HG03196 (cell line): ENCODE results near the gene ROBO1.

Experiments used
- ATAC-seq: cut with Tn5 transposase; IDR thresholded peaks from one replicate; pipeline ENCODE4 v1.9.1; 2021; ENCODE audit not compliant: unreplicated experiment

The ROBO1 gene

DNA sequence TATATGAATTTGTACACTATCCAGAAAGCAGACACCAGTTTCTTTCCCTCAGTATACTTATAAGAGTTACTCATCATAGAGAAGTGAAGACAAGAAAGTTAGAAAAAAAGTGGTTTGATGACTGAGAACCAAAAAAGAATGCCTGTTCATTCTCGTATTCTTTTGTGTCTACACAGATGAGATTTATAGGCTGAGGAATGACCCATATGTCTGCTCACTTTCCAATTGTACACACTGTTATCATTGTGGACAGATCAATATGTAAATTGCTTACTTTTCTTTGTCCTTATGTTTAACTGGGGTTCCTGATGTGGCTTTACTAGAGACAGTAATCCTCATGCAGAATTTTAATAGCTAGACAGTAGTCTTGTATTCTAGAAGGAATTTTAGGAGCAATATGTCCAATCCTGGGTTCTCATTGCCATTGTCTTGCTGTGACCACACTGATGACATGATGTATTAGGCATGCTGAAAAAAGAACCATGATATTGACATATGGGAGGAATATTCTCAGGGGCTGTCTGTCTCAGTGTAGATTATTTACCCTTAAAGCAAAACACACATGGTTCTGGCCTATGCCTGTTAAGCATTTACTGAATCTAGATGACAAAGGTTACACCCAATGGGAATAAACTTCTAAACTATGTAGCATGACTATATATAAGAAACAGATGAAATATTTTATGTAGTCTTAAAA is 669.7 kb downstream of the ROBO1 start:
- ATAC-seq: no peak

DNA sequence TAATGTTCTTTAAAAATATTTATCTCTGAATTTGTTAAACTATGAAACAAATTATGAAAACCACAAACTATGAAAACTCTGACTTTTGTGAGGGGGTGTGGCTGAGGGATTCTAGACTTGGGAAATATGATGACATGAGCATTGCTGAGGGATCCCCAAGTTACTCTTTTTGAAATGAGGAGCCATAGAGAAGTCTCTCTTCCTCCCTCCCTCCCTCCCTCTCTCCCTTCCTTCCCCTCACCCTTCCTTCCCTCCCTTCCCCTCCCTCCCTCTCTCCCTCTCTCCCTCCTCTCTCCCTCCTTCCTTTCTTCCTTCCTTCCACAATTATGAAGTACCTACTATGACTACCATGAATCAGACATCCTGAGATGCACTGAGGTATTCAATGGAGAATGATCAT is 673.1 kb downstream of the ROBO1 start:
- no peak for ATAC-seq

DNA sequence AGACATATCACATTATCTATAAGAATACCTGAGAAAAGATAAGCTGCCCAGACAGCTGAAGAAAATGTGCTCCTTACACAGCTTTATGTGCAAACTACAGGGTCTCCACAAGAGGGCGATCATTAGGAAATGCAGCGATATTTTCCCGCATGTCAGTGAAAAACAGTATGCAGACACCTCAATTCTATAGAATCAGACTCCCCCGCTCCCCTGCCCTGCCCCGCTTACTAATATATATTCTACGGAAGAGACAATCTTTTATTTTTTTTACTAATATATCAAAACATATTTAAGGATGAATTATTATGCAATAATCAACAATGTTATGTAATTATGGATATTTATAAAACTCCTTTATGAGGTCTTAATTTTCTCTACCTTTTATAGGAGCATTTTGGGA is 681.3 kb downstream of the ROBO1 start:
- ATAC-seq: peak; percentile 68

DNA sequence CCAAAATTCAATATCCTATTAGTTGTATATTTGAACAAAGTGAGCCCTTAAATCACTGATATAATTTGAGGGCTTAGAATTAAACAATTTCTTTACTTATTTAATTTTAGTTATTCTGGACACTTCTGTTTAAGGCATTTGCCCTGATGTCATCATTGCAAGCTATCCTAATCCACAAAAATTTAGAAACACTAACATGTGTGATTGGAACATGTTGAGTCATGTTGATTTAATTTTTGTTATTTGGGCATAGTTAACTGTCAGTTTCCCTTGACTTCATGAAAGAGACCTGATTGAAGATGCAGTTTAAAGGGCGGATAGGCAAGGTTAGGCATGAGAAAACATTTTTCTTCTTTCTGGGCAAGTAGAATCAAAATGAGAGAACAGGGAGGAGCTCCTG is 682.6 kb downstream of the ROBO1 start:
- ATAC-seq: no peak

DNA sequence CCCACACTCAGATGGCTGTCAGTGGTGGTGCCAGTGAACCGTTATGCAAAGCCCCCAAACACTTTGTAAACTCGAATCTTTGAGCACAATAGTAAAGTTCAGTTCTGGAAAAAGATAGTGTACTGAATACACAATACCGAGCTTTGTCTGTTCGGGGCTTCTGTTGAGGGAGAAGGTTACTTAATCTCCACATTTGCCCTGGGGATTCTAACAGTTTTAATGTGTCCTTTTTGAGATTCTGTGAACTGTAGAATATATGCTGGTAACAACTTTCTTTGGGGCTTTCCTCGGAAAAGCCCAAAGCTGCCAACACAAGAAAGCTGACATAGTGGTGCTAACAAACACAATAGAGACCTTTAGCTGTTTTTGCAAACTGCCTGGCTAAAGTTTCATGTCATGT is 686.5 kb downstream of the ROBO1 start:
- no peak for ATAC-seq

DNA sequence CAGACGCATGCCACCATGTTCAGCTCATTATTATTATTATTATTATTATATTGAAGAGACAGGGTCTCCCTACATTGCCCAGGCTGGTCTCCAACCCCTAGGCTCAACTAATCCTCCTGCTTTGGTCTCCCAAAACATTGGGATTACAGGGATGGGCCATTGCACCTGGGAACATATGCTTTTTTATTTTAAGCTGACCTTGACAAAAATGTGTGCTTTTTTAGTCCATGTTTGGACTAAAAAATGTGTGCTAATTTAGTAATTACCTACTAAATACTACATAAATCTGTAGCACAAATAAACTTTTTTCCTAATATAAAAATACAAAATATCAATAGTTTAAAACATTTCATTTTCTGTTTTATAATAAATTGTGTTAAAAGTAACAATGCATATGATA is 693.2 kb downstream of the ROBO1 start:
- no peak for ATAC-seq

DNA sequence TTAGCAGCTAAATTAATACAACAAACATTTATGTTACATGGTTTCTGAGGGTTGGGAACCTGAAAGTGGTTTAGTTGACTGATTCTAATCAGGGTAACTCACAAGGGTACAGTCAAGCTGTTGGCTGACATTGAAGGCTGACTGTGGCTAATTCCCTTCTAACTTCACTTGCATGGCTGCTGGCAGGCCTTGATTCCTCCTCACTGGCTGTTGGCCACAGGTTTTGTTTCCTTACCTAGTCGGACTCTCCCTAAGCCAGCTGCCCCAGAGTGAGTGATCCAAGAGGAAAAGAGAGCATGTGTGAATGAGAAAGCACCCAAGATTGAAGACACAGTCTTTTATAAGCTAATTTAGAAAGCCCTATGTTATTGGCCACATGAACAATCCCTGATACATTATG is 700.1 kb downstream of the ROBO1 start:
- ATAC-seq: no peak

DNA sequence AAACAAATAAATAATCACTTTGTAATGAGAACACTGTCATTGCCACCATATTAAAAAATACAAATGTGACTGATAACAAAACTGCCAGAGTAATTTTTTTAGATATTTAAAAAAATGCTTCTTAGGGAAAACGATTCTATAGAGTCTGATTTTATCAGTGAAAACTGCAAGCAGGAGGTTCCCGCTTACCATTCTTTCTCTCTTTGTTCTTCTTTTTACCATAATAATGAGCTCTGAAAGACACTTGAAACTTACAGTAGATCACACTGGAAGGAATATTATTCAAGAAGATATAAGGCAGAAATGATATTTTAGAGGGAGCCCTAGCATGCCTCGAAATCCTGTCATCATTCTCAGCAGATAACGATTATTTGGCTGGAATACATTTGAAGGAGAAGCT is 701.3 kb downstream of the ROBO1 start:
- ATAC-seq: no peak

DNA sequence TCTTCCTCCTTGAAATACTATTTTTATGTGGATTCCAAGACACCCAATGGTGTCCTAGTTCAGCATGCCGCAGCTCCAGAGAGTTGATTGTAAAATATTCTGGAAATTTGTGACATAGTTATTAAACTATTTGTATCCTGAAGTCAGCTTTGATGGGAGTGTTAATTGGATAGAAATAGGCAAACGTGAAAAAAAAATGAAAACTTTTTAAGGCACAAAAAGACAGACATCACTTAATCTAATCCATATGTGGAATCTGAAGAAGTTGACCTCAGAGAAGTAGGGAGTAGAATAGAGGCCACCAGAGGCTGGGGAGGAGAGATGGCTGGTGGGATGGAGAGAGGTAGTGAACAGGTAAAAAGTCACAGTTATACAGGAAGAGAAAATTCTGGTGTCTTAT is 704.2 kb downstream of the ROBO1 start:
- ATAC-seq: no peak

DNA sequence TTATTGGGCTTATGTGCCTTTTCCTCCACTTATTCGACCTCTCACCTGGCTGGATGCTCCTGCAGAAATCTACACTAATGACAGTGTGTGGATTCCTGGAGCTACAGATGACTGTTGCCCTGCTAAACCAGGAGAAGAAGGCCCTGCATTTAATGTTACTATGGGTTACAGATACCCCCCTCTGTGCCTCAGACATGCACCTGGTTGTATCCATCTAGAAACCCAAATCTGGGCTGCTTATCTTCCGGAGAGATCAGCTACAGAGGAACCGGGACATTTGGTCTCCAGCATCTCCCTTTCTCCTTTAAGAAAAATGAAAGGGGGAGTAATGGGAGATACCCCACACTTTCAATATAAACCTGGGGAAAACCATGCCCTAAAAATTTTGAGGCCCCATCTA is 710.0 kb downstream of the ROBO1 start:
- no peak for ATAC-seq

DNA sequence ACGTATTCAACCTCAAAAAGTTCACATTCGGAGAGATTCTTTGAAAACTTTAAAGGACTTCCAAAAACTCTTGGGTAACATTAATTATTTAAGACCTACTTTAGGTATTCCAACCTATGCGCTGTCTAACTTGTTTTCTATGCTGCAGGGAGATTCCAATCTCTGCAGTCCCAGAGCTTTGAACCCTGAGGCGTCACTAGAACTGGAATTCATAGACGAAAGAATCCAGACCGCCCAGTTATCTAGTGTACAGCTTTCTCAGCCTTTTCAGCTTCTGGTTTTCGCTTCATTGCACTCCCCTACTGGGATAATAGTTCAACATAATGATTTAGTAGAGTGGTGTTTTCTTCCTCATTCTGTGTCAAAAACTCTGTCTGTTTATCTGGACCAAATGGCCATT is 711.3 kb downstream of the ROBO1 start:
- no peak for ATAC-seq

DNA sequence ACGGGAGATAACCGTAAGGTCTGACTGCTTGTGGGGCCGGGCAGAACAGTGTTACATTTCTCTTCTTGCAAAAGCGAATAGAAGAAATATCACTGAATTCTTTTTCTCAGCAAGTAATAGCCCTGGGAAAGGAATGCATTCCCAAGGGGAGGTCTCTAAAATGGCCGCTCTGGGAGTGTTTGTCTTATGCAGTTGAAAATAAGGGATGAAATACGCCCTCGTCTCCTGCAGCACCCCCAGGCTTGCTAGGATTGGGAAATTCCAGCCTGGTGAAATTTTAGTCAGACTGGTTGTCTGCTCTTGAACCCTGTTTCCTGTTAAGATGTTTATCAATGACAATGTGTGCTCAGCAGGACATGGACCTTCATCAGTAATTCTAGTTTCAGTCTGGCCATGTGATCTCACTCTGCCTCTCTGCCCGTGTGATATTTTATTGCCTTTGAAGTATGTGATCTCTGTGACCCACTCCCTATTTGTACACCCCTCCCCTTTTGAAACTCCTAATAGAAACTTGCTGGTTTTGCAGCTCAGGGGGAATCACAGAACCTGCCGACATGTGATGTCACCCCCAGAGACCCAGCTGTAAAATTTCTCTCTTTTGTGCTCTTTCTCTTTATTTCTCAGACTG is 715.6 kb downstream of the ROBO1 start:
- no peak for ATAC-seq

DNA sequence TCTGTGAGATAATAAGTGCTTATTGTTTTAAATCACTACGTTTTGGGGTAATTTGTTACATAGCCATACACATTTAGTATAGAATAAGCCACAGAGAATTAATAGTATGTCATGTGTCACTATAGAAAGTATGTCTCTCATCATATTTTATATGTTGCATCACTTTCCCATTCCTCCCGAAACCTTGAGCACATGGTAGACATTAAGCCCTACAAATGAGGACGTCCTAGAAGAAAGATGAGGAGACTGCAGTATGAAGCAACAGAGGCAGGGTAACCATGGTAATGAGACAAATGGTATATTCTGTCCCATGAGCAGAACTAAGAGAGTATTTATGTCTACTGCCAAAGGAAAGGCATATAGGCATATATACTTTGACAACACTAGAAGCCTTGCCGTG is 720.2 kb downstream of the ROBO1 start:
- no peak for ATAC-seq

DNA sequence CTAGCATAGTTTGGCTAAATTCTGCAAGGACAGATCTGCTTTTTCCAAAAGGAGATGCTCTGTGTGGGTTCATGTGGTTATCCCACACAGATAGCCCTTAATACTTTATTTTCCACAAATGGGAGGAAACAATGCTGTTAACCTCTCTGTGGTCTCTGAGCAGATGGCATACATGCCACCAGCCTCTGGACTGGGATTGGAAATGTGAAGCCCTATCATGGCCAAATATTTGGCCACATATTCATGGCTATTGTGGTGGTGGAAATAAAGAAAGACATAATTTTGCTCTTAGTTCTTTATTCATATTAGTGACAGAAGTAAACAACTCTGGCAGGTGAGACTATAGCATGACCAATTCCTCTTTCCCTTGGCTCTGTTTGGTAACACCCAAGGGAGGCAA is 726.2 kb downstream of the ROBO1 start:
- no peak for ATAC-seq

DNA sequence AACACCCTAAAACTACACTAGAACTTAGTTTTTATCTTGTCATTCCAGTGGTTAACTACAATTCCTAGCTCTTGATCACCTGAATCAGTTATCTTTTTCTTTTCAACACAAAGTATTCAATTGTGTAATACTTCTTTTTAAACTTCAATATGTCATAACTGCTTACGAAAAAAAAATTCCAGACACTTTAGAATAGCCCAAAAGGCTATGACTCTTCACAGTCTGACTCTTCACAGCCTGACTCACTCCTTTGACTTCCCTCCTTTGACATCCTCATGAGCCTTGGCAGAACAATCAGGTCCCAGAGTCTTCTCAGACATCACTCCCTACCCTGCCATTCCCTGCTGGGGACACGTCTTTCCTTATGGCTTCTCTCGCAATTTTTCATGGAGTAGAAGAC is 727.1 kb downstream of the ROBO1 start:
- no peak for ATAC-seq

DNA sequence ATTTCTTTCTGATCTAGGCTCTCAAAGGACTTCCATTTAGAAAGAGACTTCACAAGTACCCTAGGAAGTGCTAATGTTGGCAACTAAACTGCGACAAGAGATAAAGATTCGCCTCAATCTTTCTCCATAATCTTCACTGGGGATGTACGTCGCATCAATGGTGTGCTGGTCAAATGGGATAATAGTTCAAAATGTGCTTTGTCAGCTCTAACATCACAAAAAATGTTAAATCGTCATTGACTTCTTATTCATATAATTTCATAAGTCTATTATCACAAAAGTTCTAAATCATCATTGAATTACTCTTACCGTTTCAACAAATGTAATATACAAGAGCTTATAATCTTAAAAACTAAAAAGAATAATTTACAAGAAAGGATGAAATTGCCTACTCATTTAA is 727.7 kb downstream of the ROBO1 start:
- no peak for ATAC-seq

DNA sequence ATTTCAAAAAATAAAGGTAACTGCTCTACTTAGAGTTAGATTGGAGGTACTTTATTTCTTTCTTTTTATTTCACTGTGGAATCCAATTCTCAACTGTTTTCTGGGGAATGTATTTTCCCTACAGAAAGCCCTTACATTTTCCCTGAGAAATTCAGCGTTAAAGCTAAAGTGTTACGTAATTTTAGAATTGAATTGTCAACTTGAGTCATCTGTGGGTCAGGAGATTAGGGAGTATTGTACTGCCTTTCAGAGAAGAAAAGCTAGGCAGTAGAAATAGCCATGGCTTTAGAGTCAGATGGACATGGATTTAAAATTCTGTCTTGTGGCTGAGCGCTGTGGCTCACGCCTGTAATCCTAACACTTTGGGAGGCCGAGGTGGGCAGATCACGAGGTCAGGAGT is 728.6 kb downstream of the ROBO1 start:
- no peak for ATAC-seq

DNA sequence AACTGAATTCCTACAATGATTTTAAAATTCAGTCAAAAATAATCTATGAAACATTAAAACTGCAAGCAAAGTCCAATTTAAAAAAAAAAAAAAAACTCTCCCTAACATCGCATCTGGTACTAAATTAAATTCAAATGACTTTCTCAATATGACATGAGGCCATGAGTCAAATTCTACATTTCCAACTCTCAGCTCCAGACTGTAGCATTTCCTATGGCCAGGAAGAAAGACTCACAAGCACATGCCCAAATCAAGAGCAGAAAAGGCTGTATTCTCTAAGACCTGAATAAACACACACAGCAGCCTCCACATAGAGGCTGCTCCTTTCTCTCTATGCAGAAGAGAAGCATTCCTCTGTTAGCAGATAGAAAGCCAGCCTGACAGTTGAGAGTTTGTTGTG is 729.2 kb downstream of the ROBO1 start:
- no peak for ATAC-seq

DNA sequence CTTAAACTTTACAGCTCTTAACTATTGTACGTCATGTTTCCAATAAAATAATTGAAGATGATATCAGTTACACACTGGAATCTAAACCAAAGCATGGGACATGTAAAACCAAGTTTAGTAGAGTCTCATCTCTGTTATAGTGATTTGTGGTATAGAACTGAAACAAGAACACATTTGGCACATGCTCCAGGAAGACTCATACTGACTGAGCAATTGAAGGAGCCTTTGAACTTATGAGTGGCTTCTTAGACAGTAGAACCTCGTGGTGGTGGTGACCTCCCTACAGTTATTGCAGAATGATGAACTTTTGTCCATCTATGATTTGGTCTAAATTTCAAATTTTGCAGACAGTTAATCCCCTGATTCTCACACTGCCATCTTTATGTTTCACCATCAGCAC is 729.7 kb downstream of the ROBO1 start:
- no peak for ATAC-seq

DNA sequence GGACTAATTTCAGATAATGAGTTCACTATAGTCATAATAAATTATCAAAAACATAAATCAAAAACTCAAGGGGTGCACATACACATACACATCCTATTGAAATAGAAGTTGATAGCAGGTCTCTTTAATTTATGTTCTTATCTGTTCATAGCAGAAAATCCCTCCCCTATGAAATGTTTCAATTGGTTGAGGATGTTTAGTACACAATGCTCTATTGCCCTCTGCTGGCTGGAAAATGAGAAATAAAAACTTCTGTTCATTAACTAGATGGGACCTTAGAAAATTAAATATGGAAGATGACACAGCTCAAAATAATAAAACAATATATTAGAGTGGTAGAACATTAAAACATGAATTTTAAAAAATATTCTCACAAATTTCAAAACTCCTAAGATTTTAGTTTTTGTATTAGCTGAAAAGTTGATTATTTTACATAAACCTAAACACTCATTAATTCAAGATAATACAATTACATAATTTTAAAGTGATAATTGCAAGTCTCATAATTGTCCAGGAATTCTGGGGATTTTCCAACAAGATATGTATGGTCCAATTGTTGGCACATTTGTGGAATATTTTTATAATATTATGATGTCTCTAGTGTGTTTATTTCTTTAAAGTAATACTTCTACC is 735.0 kb downstream of the ROBO1 start:
- ATAC-seq: no peak

DNA sequence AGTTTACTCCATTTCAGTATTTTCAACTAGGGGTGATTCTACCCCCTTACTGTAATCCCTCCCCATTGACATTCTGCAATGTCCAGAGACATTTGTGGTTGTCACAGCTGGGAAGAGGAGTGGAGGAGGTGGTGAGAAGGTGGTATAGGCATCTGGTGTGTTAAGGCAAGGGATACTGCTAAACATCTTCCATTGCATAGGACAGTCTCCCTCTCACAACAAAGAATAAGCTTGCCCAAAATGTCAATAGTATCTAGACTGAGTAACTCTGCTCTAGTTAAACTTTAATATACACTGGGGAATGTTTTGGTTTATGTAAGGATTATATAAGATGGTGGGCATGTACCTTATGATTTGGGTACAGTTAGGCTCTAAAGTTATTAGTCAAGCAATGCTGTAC is 737.6 kb downstream of the ROBO1 start:
- no peak for ATAC-seq

DNA sequence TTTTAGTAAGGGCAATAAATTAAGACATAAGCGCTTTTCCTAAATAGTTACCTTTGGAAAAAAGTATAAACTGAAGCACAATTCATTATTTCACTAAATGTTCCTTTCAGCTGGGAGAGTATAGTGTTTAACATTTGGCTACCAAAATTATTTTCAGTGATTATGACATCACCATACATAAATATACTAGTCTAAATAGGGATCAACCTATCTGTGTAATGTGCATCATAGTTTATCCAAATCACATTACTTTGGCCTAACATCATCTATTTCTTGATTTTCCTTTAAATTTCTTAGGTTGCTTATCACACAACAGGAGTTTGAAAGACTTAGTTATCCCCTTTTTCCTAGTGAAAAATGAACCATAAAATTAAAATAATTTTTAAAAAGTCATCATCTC is 738.9 kb downstream of the ROBO1 start:
- no peak for ATAC-seq

DNA sequence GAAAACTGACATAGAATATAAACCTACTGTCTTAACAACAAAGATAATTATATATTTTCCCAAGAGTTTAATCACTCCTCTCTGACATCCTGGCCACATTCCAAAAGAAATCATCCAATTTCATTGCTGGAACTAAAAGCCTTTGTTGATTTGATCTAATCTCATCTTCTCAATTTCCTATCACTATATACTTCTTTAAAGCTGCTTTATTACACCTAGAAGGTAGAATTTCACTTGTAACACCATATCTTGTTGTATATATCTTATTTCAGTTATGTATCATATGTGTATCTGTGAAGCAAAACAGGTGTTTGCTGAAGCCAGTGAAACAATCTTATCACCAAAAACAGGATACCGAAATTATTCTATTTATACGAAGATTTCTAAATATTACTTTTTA is 740.2 kb downstream of the ROBO1 start:
- no peak for ATAC-seq
